B cell (primary cell): ENCODE results near the gene BAHCC1. TPM values are rescaled to one million over a fixed set of nuclear protein-coding genes. Genes with fewer than 3 reads are reported as not detected.

Source experiments
- ATAC-seq: fragments of 200-7000 bp; cut with Tn5 transposase; one replicate; pipeline ENCODE4 v1.10.0; 2021; ENCODE audit warnings: low read depth, mild to moderate bottlenecking, moderate number of reproducible peaks, moderate library complexity
- CTCF ChIA-PET: fragments of 350-600 bp; sonication (Branson Sonifier 250); formaldehyde crosslinking; loops from one replicate; lab custom pipeline; 2021; ENCODE audit warnings: antibody characterized with exemption, inconsistent platforms; lab: Charles Lee
- POLR2A ChIA-PET: fragments of 350-600 bp; sonication (Branson Sonifier 250); formaldehyde crosslinking; loops from one replicate; lab custom pipeline; 2021; ENCODE audit warnings: antibody characterized with exemption; lab: Charles Lee
- DNase-seq: peaks from one replicate; pipeline ENCODE4 v3.0.0; 2013
- H2AFZ ChIP-seq: 2 replicates; pipeline ENCODE4 v1.6.1; 2012; ENCODE audit warnings: mild to moderate bottlenecking, low read depth, low read length; ENCODE audit not compliant: insufficient read depth, poor library complexity, severe bottlenecking
- H3K27ac ChIP-seq, 2 donors: 1 replicate in 1 of 2; 2 replicates in 1 of 2; pipeline ENCODE4 v1.5.1; 2012 to 2013; ENCODE audit warnings: low read length in 2 of 2, mild to moderate bottlenecking in 2 of 2, moderate library complexity in 1 of 2
- H3K27me3 ChIP-seq, 4 experiments: fragments of 200-600 bp in 1 of 4; sonication (generic) in 1 of 4; replicated peaks in 1 of 4; 1 replicate in 2 of 4; 2 replicates in 2 of 4; pipeline versions ENCODE4 v1.6.1 to v1.7.0; 2013 to 2016; ENCODE audit warnings: low read length in 3 of 4, mild to moderate bottlenecking in 2 of 4, mixed read lengths in 1 of 4, moderate library complexity in 1 of 4; ENCODE audit not compliant: insufficient read depth in 4 of 4, control insufficient read depth in 3 of 4; ENCODE audit errors: control extremely low read depth in 1 of 4
- H3K36me3 ChIP-seq, 2 experiments: replicated peaks in 1 of 2; 1 replicate in 1 of 2; 2 replicates in 1 of 2; pipeline versions ENCODE4 v1.6.1 to v1.7.1; 2013; ENCODE audit warnings: low read length in 1 of 2; ENCODE audit not compliant: insufficient read depth in 2 of 2, control insufficient read depth in 1 of 2; ENCODE audit errors: control extremely low read depth in 1 of 2, extremely low read depth in 1 of 2
- H3K4me1 ChIP-seq, 2 donors: fragments of 200-600 bp in 1 of 2; sonication (generic) in 1 of 2; 1 replicate in 1 of 2; 2 replicates in 1 of 2; pipeline versions ENCODE4 v1.5.1 to v1.6.1; 2013 to 2017; ENCODE audit warnings: low read length in 2 of 2; ENCODE audit not compliant: control insufficient read depth in 2 of 2, insufficient read depth in 2 of 2
- H3K4me2 ChIP-seq: replicated peaks from 2 replicates; pipeline ENCODE3; 2012; ENCODE audit warnings: mild to moderate bottlenecking, low read depth, low read length; ENCODE audit not compliant: poor library complexity, severe bottlenecking
- H3K4me3 ChIP-seq, 5 experiments: fragments of 200-600 bp in 1 of 5; sonication (generic) in 1 of 5; 1 replicate in 3 of 5; 2 replicates in 2 of 5; pipeline versions ENCODE4 v1.5.1 to v1.7.0; 2011 to 2016; ENCODE audit warnings: low read length in 4 of 5, mild to moderate bottlenecking in 4 of 5, low read depth in 2 of 5, control low read depth in 1 of 5, moderate library complexity in 1 of 5; ENCODE audit not compliant: insufficient read depth in 1 of 5; ENCODE audit errors: control extremely low read depth in 1 of 5, extremely low read depth in 1 of 5
- H3K79me2 ChIP-seq: fragments of 200-600 bp; sonication (generic); one replicate; pipeline ENCODE4 v1.6.0; 2016; ENCODE audit warnings: low read length; ENCODE audit not compliant: control insufficient read depth, insufficient read depth
- H3K9ac ChIP-seq: fragments of 200-600 bp; sonication (generic); 2 replicates; pipeline ENCODE4 v1.6.1; 2017; ENCODE audit warnings: mild to moderate bottlenecking, low read length, moderate library complexity
- H3K9me3 ChIP-seq, 3 donors: one replicate each; pipeline versions ENCODE4 v1.6.1 to v1.7.1; 2013; ENCODE audit warnings: low read length in 2 of 3; ENCODE audit not compliant: control insufficient read depth in 2 of 3, insufficient read depth in 1 of 3; ENCODE audit errors: control extremely low read depth in 1 of 3
- H4K20me1 ChIP-seq: 2 replicates; pipeline ENCODE4 v1.6.0; 2012; ENCODE audit warnings: mild to moderate bottlenecking, low read length; ENCODE audit not compliant: insufficient read depth, control insufficient read depth, poor library complexity, severe bottlenecking
- H3K27ac Mint-ChIP-seq: one replicate; pipeline ENCODE4 v1.8.0; 2021; ENCODE audit warnings: mixed read lengths
- H3K27me3 Mint-ChIP-seq: one replicate; pipeline ENCODE4 v1.8.0; 2021; ENCODE audit warnings: mixed read lengths
- H3K4me1 Mint-ChIP-seq: one replicate; pipeline ENCODE4 v1.8.0; 2021; ENCODE audit warnings: mixed read lengths
- H3K4me3 Mint-ChIP-seq: one replicate; pipeline ENCODE4 v1.8.0; 2021; ENCODE audit warnings: mixed read lengths
- H3K9me3 Mint-ChIP-seq: one replicate; pipeline ENCODE4 v1.8.0; 2022; ENCODE audit warnings: mixed read lengths; ENCODE audit not compliant: insufficient read depth
- EZH2 ChIP-seq: IDR thresholded peaks from 2 replicates; pipeline ENCODE4 v1.6.1; 2012; ENCODE audit warnings: borderline replicate concordance, low read depth, mild to moderate bottlenecking, moderate library complexity, low read length; ENCODE audit not compliant: insufficient read depth, poor library complexity, severe bottlenecking
- WGBS: methylation state at CpG from one replicate; pipeline ENCODE4 v1.1.5; 2013; ENCODE audit warnings: missing lambda C conversion rate; ENCODE audit not compliant: insufficient coverage; 5-methylcytosine and 5-hydroxymethylcytosine counted together
- intact Hi-C: fragments of 100-400 bp; cut with micrococcal nuclease; formaldehyde crosslinking; loops from one replicate; pipeline ENCODE4 v1.10.0; 2022
- polyA plus RNA-seq: library from polyadenylated mRNA; depleted of rRNA; stranded (reverse); fragments of >200 nt; gene quantifications from 2 replicates; pipeline ENCODE4 v1.2.3, GENCODE V29; 2012
- total RNA-seq, 2 donors: library from RNA; stranded (reverse); fragments of 120-200 nt in 1 of 2; gene quantifications; 1 replicate in 1 of 2; 2 replicates in 1 of 2; pipeline versions ENCODE4 v1.2.3 to v1.2.4, GENCODE V29; 2013 to 2022
- TF ChIP-seq, protein P1 (sequence below): fragments of 200-600 bp; IDR thresholded peaks from one replicate; pipeline ENCODE4 v1.8.0; 2022; ENCODE audit warnings: antibody characterized with exemption, mild to moderate bottlenecking

BAHCC1 gene
- total and polyA plus RNA-seq, 2 donors (not counting 1 experiment from before 2014, with no cell fraction given) = 0.12 to 0.48 TPM

DNA sequence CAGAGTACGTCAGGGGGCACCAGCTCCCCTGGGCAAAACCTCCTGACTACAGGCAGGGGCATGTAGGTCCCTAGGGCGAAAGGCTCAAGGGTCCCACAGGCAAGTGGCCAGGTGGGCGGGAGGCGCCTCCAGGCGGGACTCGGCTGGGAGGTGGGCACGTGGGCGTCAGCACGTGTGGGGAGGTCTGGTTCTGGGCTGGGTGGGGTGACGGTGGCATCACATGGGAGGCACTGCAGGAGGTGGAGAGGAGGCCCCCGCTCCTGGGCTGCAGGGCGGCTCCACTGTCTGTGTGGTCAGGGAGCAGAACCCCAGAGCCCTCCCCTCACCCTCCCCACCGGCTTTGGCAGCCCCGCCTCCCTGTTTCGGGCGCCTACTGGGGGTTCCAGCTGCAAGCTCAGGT, 64.6 kb downstream of the BAHCC1 start:
- Histone ChIP-seq H3K4me3 (no peak overlapping the region), H3K9ac (no peak overlapping the region), H3K4me1 (peaks cover 12% of the 10 kb centered on the region in 2 donors), H3K9me3 (peaks cover 0 to 4% (median 0%) of the 10 kb centered on the region in 3 donors), H3K27ac (no peak overlapping the region), H3K36me3 (no peaks in the 10 kb centered on the region), H3K27me3 (peaks cover 0 to 11% (median 4%) of the 10 kb centered on the region in 4 experiments), H3K79me2 (no peaks in the 10 kb centered on the region), H3K4me2 (no peak overlapping the region), H4K20me1 (no peaks in the 10 kb centered on the region), H2AFZ (no peak overlapping the region)
- peaks cover 7% of the 10 kb centered on the region for H3K4me1 Mint-ChIP-seq
- no peak for TF ChIP-seq EZH2
- TF ChIP-seq, protein P1, sequence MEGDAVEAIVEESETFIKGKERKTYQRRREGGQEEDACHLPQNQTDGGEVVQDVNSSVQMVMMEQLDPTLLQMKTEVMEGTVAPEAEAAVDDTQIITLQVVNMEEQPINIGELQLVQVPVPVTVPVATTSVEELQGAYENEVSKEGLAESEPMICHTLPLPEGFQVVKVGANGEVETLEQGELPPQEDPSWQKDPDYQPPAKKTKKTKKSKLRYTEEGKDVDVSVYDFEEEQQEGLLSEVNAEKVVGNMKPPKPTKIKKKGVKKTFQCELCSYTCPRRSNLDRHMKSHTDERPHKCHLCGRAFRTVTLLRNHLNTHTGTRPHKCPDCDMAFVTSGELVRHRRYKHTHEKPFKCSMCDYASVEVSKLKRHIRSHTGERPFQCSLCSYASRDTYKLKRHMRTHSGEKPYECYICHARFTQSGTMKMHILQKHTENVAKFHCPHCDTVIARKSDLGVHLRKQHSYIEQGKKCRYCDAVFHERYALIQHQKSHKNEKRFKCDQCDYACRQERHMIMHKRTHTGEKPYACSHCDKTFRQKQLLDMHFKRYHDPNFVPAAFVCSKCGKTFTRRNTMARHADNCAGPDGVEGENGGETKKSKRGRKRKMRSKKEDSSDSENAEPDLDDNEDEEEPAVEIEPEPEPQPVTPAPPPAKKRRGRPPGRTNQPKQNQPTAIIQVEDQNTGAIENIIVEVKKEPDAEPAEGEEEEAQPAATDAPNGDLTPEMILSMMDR = no peak
- intact Hi-C loops = no loop called here
- no peaks in the 10 kb centered on the region for H3K9me3 Mint-ChIP-seq
- DNase-seq = no peak
- ATAC-seq = no peak
- no peaks in the 10 kb centered on the region for H3K27me3 Mint-ChIP-seq
- 62% methylated on average over 10 of the region's 16 CpGs for WGBS
- POLR2A ChIA-PET = interaction anchor here (0.6 kb wide), 1 partner anchor 673 kb away, joined by 6 read pairs; no protein-coding TSS in a partner anchor
- CTCF ChIA-PET = no interaction called here
- no peak overlapping the region for H3K4me3 Mint-ChIP-seq
- H3K27ac Mint-ChIP-seq = no peak overlapping the region

DNA sequence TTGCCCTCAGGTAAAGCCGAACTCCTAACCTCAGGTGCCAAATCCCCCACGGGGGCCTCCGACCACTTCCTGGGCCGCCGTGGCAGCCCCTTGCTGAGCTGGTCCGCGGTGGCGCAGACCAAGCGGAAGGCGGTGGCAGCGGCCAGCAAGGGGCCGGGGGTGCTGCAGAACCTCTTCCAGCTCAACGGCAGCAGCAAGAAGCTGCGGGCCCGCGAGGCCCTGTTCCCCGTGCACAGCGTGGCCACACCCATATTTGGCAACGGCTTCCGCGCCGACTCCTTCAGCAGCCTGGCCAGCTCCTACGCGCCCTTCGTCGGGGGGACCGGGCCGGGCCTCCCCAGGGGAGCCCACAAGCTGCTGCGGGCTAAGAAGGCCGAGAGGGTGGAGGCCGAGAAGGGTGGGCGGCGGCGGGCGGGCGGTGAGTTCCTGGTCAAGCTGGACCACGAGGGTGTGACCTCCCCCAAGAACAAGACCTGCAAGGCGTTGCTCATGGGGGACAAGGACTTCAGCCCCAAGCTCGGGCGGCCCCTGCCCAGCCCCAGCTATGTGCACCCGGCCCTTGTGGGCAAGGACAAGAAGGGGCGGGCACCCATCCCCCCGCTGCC, 65.7 kb downstream of the BAHCC1 start:
- intact Hi-C loops = no loop called here
- H2AFZ ChIP-seq = no peak overlapping the region
- H3K9ac ChIP-seq = no peak overlapping the region
- H4K20me1 ChIP-seq = no peaks in the 10 kb centered on the region
- H3K27ac ChIP-seq = no peak overlapping the region
- POLR2A ChIA-PET = no interaction called here
- 83% methylated on average over 43 of the region's 43 CpGs for WGBS
- no peak overlapping the region for H3K4me2 ChIP-seq
- H3K4me1 ChIP-seq = peaks cover 1 to 2% of the 10 kb centered on the region in 2 donors
- CTCF ChIA-PET = no interaction called here
- no peaks in the 10 kb centered on the region for H3K9me3 Mint-ChIP-seq
- H3K4me3 Mint-ChIP-seq = no peak overlapping the region
- H3K4me3 ChIP-seq = no peak overlapping the region
- peaks cover 0 to 4% (median 0%) of the 10 kb centered on the region in 3 donors for H3K9me3 ChIP-seq
- peaks cover 0 to 5% (median under 1%) of the 10 kb centered on the region in 4 experiments for H3K27me3 ChIP-seq
- ATAC-seq = no peak
- H3K4me1 Mint-ChIP-seq = peaks cover under 1% of the 10 kb centered on the region
- no peak overlapping the region for H3K27ac Mint-ChIP-seq
- DNase-seq = no peak
- no peaks in the 10 kb centered on the region for H3K79me2 ChIP-seq
- TF ChIP-seq, protein P1 = no peak
- TF ChIP-seq EZH2 = no peak
- H3K27me3 Mint-ChIP-seq = no peaks in the 10 kb centered on the region
- no peaks in the 10 kb centered on the region for H3K36me3 ChIP-seq
